Neural cell (in vitro differentiated cells): ENCODE measurements around the gene ZIC4. TPM values are rescaled to one million over a fixed set of nuclear protein-coding genes. Genes with fewer than 3 reads are reported as not detected.

Experiments used
- H2AFZ ChIP-seq: fragments of 200-600, 300-800 bp; sonication (generic), shearing (Covaris generic); 2 replicates; pipeline ENCODE4 v1.6.0; 2014; ENCODE audit warnings: low read depth, mild to moderate bottlenecking, antibody characterized with exemption, low read length, moderate library complexity
- H3F3A ChIP-seq: fragments of 200-600 bp; shearing (Covaris generic); 2 replicates; pipeline ENCODE4 v1.6.1; 2016; ENCODE audit warnings: mild to moderate bottlenecking, moderate library complexity, mixed read lengths, antibody characterized with exemption, low read length; ENCODE audit not compliant: insufficient read depth, poor library complexity, severe bottlenecking
- H3K27ac ChIP-seq: fragments of 200-600, 300-800 bp; sonication (generic), shearing (Covaris generic); 2 replicates; pipeline ENCODE4 v1.5.1; 2014; ENCODE audit warnings: mild to moderate bottlenecking, low read length, moderate library complexity
- H3K27me3 ChIP-seq: fragments of 300-800, 200-600 bp; sonication (generic), shearing (Covaris generic); 2 replicates; pipeline ENCODE4 v1.6.0; 2014; ENCODE audit warnings: mild to moderate bottlenecking, low read depth, low read length, moderate library complexity; ENCODE audit not compliant: insufficient read depth
- H3K36me3 ChIP-seq: fragments of 300-800, 200-600 bp; sonication (generic), shearing (Covaris generic); 2 replicates; pipeline ENCODE4 v1.5.1; 2014; ENCODE audit warnings: mild to moderate bottlenecking, antibody characterized with exemption, low read length, moderate library complexity; ENCODE audit not compliant: insufficient read depth
- H3K4me2 ChIP-seq: fragments of 300-800, 200-600 bp; sonication (generic), shearing (Covaris generic); 2 replicates; pipeline ENCODE4 v1.6.0; 2014; ENCODE audit warnings: mild to moderate bottlenecking, low read length
- H3K4me3 ChIP-seq: fragments of 300-800, 200-600 bp; sonication (generic), shearing (Covaris generic); 2 replicates; pipeline ENCODE4 v1.5.1; 2014; ENCODE audit warnings: mild to moderate bottlenecking, low read length, moderate library complexity
- H3K79me2 ChIP-seq: fragments of 200-600 bp; shearing (Covaris generic); replicated peaks from 2 replicates; pipeline ENCODE4 v1.6.0; 2014; ENCODE audit warnings: mild to moderate bottlenecking, low read length, moderate library complexity; ENCODE audit not compliant: insufficient read depth
- H3K9ac ChIP-seq: fragments of 300-800, 200-600 bp; sonication (generic), shearing (Covaris generic); 2 replicates; pipeline ENCODE4 v1.6.1; 2016; ENCODE audit warnings: mild to moderate bottlenecking, low read length, mixed read lengths
- H3K9me2 ChIP-seq: fragments of 200-600 bp; shearing (Covaris generic); 2 replicates; pipeline ENCODE4 v1.6.1; 2016; ENCODE audit warnings: mild to moderate bottlenecking, low read length, mixed read lengths; ENCODE audit not compliant: insufficient read depth
- H3K9me3 ChIP-seq: fragments of 200-600, 300-800 bp; sonication (generic), shearing (Covaris generic); 2 replicates; pipeline ENCODE4 v1.6.1; 2016; ENCODE audit warnings: mild to moderate bottlenecking, mixed run types, low read length, moderate library complexity, mixed read lengths
- H4K20me1 ChIP-seq: fragments of 200-600 bp; shearing (Covaris generic); 2 replicates; pipeline ENCODE4 v1.6.1; 2016; ENCODE audit warnings: mild to moderate bottlenecking, mixed run types; ENCODE audit not compliant: insufficient read depth
- EP300 ChIP-seq: fragments of 450-650 bp; conservative IDR thresholded peaks from 2 replicates; pipeline ENCODE4 v1.6.1; 2014; ENCODE audit warnings: antibody characterized with exemption, mild to moderate bottlenecking, moderate library complexity; ENCODE audit not compliant: poor library complexity, severe bottlenecking
- EZH2 ChIP-seq: fragments of 200-600, 300-800 bp; shearing (Covaris generic), sonication (generic); IDR thresholded peaks from 2 replicates; pipeline ENCODE4 v1.6.1; 2014; ENCODE audit warnings: antibody characterized with exemption, low read length, borderline replicate concordance, mild to moderate bottlenecking; ENCODE audit not compliant: insufficient read depth, poor library complexity, severe bottlenecking
- MXI1 ChIP-seq: fragments of 450-650 bp; conservative IDR thresholded peaks from 2 replicates; pipeline ENCODE4 v1.6.1; 2014; ENCODE audit warnings: antibody characterized with exemption, mild to moderate bottlenecking; ENCODE audit not compliant: poor library complexity, severe bottlenecking
- POLR2AphosphoS5 ChIP-seq: IDR thresholded peaks from 2 replicates; pipeline ENCODE4 v1.6.1; 2012
- RAD21 ChIP-seq: fragments of 450-650 bp; conservative IDR thresholded peaks from 2 replicates; pipeline ENCODE4 v1.6.1; 2014; ENCODE audit warnings: antibody characterized with exemption, mild to moderate bottlenecking, moderate library complexity
- SMC3 ChIP-seq: fragments of 450-650 bp; conservative IDR thresholded peaks from 2 replicates; pipeline ENCODE4 v1.6.1; 2014; ENCODE audit warnings: antibody characterized with exemption, mild to moderate bottlenecking, moderate library complexity; ENCODE audit not compliant: poor library complexity
- TAF1 ChIP-seq: IDR thresholded peaks from 2 replicates; pipeline ENCODE4 v1.6.1; 2012; ENCODE audit warnings: low read depth
- polyA plus RNA-seq: library from polyadenylated mRNA; depleted of rRNA; stranded (reverse); fragments of >200 nt; gene quantifications from 2 replicates; pipeline ENCODE4 v1.2.3, GENCODE V29; 2014
- TF ChIP-seq, protein P1 (sequence below): fragments of 450-650 bp; IDR thresholded peaks from 2 replicates; pipeline ENCODE4 v1.5.1; 2014; ENCODE audit warnings: antibody characterized with exemption, mild to moderate bottlenecking, moderate library complexity; ENCODE audit not compliant: poor library complexity, severe bottlenecking
- TF ChIP-seq, protein P2 (sequence below): IDR thresholded peaks from 2 replicates; pipeline ENCODE4 v1.6.1; 2012; ENCODE audit warnings: borderline replicate concordance

ZIC4 gene
- polyA plus RNA-seq, 1 donor from 2014 or later = 8.6 TPM

DNA sequence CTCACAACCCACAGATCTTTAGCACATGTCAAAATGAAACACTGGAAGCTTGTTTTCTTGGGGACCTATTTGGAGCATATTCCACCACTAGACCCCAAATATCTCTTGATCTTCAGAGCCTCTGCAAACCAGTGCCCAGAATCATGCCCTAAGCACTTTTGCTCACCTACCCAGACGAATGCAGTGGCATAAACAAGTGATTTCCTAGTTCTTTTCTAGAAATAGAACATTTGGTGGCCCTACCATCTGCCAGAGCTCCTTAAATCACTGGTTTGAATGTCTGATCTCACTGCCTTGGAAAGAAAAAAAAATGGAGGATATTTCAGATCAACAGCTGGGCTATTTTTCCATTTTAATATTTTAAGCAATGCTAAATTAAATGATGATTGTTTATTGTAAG lies 5.3 kb downstream of the ZIC4 start:
- no peaks in the 10 kb centered on the region for H4K20me1 ChIP-seq
- no peak overlapping the region for H3K9ac ChIP-seq
- H3K27me3 ChIP-seq = peaks cover 40% of the 10 kb centered on the region
- H3K9me2 ChIP-seq = no peaks in the 10 kb centered on the region
- H3K36me3 ChIP-seq = no peaks in the 10 kb centered on the region
- no peak overlapping the region for H2AFZ ChIP-seq
- H3K27ac ChIP-seq = no peak overlapping the region
- H3K79me2 ChIP-seq = peaks cover 94% of the 10 kb centered on the region
- no peaks in the 10 kb centered on the region for H3F3A ChIP-seq
- TF ChIP-seq POLR2AphosphoS5 (no peak), MXI1 (no peak), RAD21 (no peak), SMC3 (no peak), EZH2 (no peak)
- TF ChIP-seq, protein P1, sequence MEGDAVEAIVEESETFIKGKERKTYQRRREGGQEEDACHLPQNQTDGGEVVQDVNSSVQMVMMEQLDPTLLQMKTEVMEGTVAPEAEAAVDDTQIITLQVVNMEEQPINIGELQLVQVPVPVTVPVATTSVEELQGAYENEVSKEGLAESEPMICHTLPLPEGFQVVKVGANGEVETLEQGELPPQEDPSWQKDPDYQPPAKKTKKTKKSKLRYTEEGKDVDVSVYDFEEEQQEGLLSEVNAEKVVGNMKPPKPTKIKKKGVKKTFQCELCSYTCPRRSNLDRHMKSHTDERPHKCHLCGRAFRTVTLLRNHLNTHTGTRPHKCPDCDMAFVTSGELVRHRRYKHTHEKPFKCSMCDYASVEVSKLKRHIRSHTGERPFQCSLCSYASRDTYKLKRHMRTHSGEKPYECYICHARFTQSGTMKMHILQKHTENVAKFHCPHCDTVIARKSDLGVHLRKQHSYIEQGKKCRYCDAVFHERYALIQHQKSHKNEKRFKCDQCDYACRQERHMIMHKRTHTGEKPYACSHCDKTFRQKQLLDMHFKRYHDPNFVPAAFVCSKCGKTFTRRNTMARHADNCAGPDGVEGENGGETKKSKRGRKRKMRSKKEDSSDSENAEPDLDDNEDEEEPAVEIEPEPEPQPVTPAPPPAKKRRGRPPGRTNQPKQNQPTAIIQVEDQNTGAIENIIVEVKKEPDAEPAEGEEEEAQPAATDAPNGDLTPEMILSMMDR = no peak
- H3K4me2 ChIP-seq = no peak overlapping the region
- H3K9me3 ChIP-seq = no peaks in the 10 kb centered on the region
- H3K4me3 ChIP-seq = no peak overlapping the region

DNA sequence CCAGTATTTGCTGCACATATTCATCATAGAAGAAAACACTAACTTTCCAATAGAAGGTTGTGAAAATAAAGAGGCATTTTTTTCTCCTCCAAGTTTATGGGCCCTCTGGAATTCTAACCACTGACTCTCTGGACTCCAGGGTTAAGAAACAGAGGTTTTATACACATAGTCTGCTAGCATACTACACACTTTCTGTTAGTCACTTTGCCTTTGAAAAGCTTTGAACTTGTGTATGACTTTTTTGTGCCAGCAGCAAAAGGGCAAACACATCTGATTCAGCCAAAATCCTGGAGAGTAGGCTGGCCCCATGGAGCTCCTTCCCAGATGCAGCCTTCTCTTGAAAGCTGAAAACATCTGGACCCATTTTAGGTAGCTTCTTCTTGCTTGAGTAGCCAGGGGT lies 6.2 kb downstream of the ZIC4 start:
- no peaks in the 10 kb centered on the region for H3K36me3 ChIP-seq
- no peaks in the 10 kb centered on the region for H3K9me2 ChIP-seq
- peaks cover 40% of the 10 kb centered on the region for H3K27me3 ChIP-seq
- H4K20me1 ChIP-seq = no peaks in the 10 kb centered on the region
- H3K27ac ChIP-seq = no peak overlapping the region
- no peak overlapping the region for H3K4me3 ChIP-seq
- H3F3A ChIP-seq = no peaks in the 10 kb centered on the region
- no peaks in the 10 kb centered on the region for H3K9me3 ChIP-seq
- no peak overlapping the region for H3K4me2 ChIP-seq
- H3K79me2 ChIP-seq = peaks cover 94% of the 10 kb centered on the region
- no peak overlapping the region for H2AFZ ChIP-seq
- TF ChIP-seq, protein P2, sequence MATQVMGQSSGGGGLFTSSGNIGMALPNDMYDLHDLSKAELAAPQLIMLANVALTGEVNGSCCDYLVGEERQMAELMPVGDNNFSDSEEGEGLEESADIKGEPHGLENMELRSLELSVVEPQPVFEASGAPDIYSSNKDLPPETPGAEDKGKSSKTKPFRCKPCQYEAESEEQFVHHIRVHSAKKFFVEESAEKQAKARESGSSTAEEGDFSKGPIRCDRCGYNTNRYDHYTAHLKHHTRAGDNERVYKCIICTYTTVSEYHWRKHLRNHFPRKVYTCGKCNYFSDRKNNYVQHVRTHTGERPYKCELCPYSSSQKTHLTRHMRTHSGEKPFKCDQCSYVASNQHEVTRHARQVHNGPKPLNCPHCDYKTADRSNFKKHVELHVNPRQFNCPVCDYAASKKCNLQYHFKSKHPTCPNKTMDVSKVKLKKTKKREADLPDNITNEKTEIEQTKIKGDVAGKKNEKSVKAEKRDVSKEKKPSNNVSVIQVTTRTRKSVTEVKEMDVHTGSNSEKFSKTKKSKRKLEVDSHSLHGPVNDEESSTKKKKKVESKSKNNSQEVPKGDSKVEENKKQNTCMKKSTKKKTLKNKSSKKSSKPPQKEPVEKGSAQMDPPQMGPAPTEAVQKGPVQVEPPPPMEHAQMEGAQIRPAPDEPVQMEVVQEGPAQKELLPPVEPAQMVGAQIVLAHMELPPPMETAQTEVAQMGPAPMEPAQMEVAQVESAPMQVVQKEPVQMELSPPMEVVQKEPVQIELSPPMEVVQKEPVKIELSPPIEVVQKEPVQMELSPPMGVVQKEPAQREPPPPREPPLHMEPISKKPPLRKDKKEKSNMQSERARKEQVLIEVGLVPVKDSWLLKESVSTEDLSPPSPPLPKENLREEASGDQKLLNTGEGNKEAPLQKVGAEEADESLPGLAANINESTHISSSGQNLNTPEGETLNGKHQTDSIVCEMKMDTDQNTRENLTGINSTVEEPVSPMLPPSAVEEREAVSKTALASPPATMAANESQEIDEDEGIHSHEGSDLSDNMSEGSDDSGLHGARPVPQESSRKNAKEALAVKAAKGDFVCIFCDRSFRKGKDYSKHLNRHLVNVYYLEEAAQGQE = no peak
- TF ChIP-seq SMC3 (no peak), TAF1 (no peak), RAD21 (no peak), EZH2 (no peak), MXI1 (no peak), EP300 (no peak), POLR2AphosphoS5 (no peak)
- TF ChIP-seq, protein P1 = no peak
- H3K9ac ChIP-seq = no peak overlapping the region
